ENCODE results near the gene C2orf49.

The C2orf49 gene

GRCh38 chr2:105294844-105295481 lies 42.4 kb upstream of the C2orf49 start:
- H3K4me3 ChIP-seq (ENCODE audit: low read depth, low read length) = no peak overlapping the region
- peak; percentile 63 for TF ChIP-seq CTCF (IDR thresholded peaks at IDR 0.05; ENCODE audit: control insufficient read depth, extremely low read depth, insufficient read depth)
- DNase-seq (ENCODE audit: low read depth) = peak; percentile 57

GRCh38 chr2:105296017-105296611 lies 41.2 kb upstream of the C2orf49 start:
- no peak for TF ChIP-seq CTCF (IDR thresholded peaks at IDR 0.05; ENCODE audit: control insufficient read depth, extremely low read depth, insufficient read depth)
- peak; percentile 72 for DNase-seq (ENCODE audit: low read depth)
- no peak overlapping the region for H3K4me3 ChIP-seq (ENCODE audit: low read depth, low read length)

GRCh38 chr2:105297216-105297615 lies 40.1 kb upstream of the C2orf49 start:
- peak; percentile 10 for DNase-seq (ENCODE audit: low read depth)
- TF ChIP-seq CTCF (IDR thresholded peaks at IDR 0.05; ENCODE audit: control insufficient read depth, extremely low read depth, insufficient read depth) = no peak
- no peak overlapping the region for H3K4me3 ChIP-seq (ENCODE audit: low read depth, low read length)

- TF ChIP-seq CTCF (IDR thresholded peaks at IDR 0.05; ENCODE audit: control insufficient read depth, extremely low read depth, insufficient read depth) = no peak
- H3K4me3 ChIP-seq (ENCODE audit: low read depth, low read length) = no peak overlapping the region
- no peak for DNase-seq (ENCODE audit: low read depth)
Observed at GRCh38 chr2:105298017-105298416, 39.3 kb upstream of the C2orf49 start.

GRCh38 chr2:105299290-105299689 lies 38.0 kb upstream of the C2orf49 start:
- no peak for TF ChIP-seq CTCF (IDR thresholded peaks at IDR 0.05; ENCODE audit: control insufficient read depth, extremely low read depth, insufficient read depth)
- DNase-seq (ENCODE audit: low read depth) = no peak
- no peak overlapping the region for H3K4me3 ChIP-seq (ENCODE audit: low read depth, low read length)

GRCh38 chr2:105301646-105302045 lies 35.7 kb upstream of the C2orf49 start:
- DNase-seq (ENCODE audit: low read depth) = no peak
- TF ChIP-seq CTCF (IDR thresholded peaks at IDR 0.05; ENCODE audit: control insufficient read depth, extremely low read depth, insufficient read depth) = no peak
- H3K4me3 ChIP-seq (ENCODE audit: low read depth, low read length) = no peak overlapping the region

- TF ChIP-seq CTCF (IDR thresholded peaks at IDR 0.05; ENCODE audit: control insufficient read depth, extremely low read depth, insufficient read depth) = no peak
Observed at GRCh38 chr2:105307146-105307545, 30.2 kb upstream of the C2orf49 start.

More at GRCh38 chr2:105307146-105307545, 30.2 kb upstream of the C2orf49 start:
- no peak overlapping the region for H3K4me3 ChIP-seq (ENCODE audit: low read depth, low read length)
- DNase-seq (ENCODE audit: low read depth) = no peak

Measured in LNCaP clone FGC (cell line).